WTC11 (cell line): ENCODE data around the gene NUMBL. TPM values are rescaled to one million over a fixed set of nuclear protein-coding genes. Genes with fewer than 3 reads are reported as not detected.

Experiments used
- ATAC-seq: fragments of 200-7000 bp; cut with Tn5 transposase; 2 replicates; pipeline ENCODE4 v1.10.0; 2021; ENCODE audit warnings: mild to moderate bottlenecking, moderate library complexity
- CTCF ChIA-PET: fragments of 300-600 bp; sonication (Branson Sonifier 250); formaldehyde crosslinking; loops from one replicate; lab custom pipeline; 2021; ENCODE audit warnings: antibody characterized with exemption; lab: Charles Lee
- POLR2A ChIA-PET: fragments of 350-600 bp; sonication (Branson Sonifier 250); formaldehyde crosslinking; loops from one replicate; lab custom pipeline; 2021; ENCODE audit warnings: antibody characterized with exemption; lab: Charles Lee
- DNase-seq: peaks from one replicate; pipeline ENCODE4 v3.0.0; 2021; ENCODE audit warnings: low spot score
- H3K27ac Mint-ChIP-seq: 2 replicates; pipeline ENCODE4 v1.8.0; 2021; ENCODE audit warnings: mixed read lengths
- H3K27me3 Mint-ChIP-seq: 2 replicates; pipeline ENCODE4 v1.8.0; 2021; ENCODE audit warnings: low read depth, mild to moderate bottlenecking, moderate library complexity, mixed read lengths
- H3K36me3 Mint-ChIP-seq: 2 replicates; pipeline ENCODE4 v1.8.0; 2021; ENCODE audit warnings: mixed read lengths
- H3K4me1 Mint-ChIP-seq: 2 replicates; pipeline ENCODE4 v1.8.0; 2022; ENCODE audit warnings: mixed read lengths
- H3K4me3 Mint-ChIP-seq: 2 replicates; pipeline ENCODE4 v1.8.0; 2021; ENCODE audit warnings: mild to moderate bottlenecking, moderate library complexity, mixed read lengths
- H3K9me3 Mint-ChIP-seq: 2 replicates; pipeline ENCODE4 v1.8.0; 2021; ENCODE audit warnings: mixed read lengths
- CBFB ChIP-seq: sonication (generic); formaldehyde crosslinking; IDR thresholded peaks from 2 replicates; pipeline ENCODE4 v1.8.1; 2022; ENCODE audit warnings: mild to moderate bottlenecking, low read depth, missing genetic modification reagents
- CREB1 ChIP-seq: sonication (generic); formaldehyde crosslinking; IDR thresholded peaks from 2 replicates; pipeline ENCODE4 v1.8.0; 2023; ENCODE audit warnings: mild to moderate bottlenecking, missing genetic modification reagents
- ETV6 ChIP-seq: sonication (generic); formaldehyde crosslinking; IDR thresholded peaks from 2 replicates; pipeline ENCODE4 v1.8.1; 2022; ENCODE audit warnings: mild to moderate bottlenecking, missing genetic modification reagents
- JAZF1 ChIP-seq: fragments of 250-450 bp; sonication (Bioruptor Pico); IDR thresholded peaks from 2 replicates; pipeline ENCODE4 v1.9.0; 2021; ENCODE audit warnings: moderate library complexity, mild to moderate bottlenecking, inconsistent platforms
- JUN ChIP-seq: sonication (generic); formaldehyde crosslinking; IDR thresholded peaks from 2 replicates; pipeline ENCODE4 v1.8.0; 2023; ENCODE audit warnings: mild to moderate bottlenecking, missing genetic modification reagents
- KAT7 ChIP-seq: sonication (generic); formaldehyde crosslinking; IDR thresholded peaks from 2 replicates; pipeline ENCODE4 v1.8.1; 2023; ENCODE audit warnings: missing genetic modification reagents, mild to moderate bottlenecking, borderline replicate concordance
- MYBL2 ChIP-seq: sonication (generic); formaldehyde crosslinking; IDR thresholded peaks from 2 replicates; pipeline ENCODE4 v1.8.1; 2023; ENCODE audit warnings: mild to moderate bottlenecking, moderate library complexity, missing genetic modification reagents
- NFE2L1 ChIP-seq: sonication (generic); formaldehyde crosslinking; IDR thresholded peaks from 2 replicates; pipeline ENCODE4 v1.8.1; 2023; ENCODE audit warnings: missing genetic modification reagents
- NFYB ChIP-seq: sonication (generic); formaldehyde crosslinking; conservative IDR thresholded peaks from 2 replicates; pipeline ENCODE4 v1.8.0; 2022; ENCODE audit warnings: low read depth, missing genetic modification reagents
- PRRX2 ChIP-seq: fragments of 250-450 bp; sonication (Bioruptor Pico); IDR thresholded peaks from 2 replicates; pipeline ENCODE4 v1.8.0; 2021; ENCODE audit warnings: mild to moderate bottlenecking
- RELA ChIP-seq: sonication (generic); formaldehyde crosslinking; IDR thresholded peaks from 2 replicates; pipeline ENCODE4 v1.8.1; 2022; ENCODE audit warnings: missing genetic modification reagents, mild to moderate bottlenecking, borderline replicate concordance
- RORB ChIP-seq: fragments of 250-450 bp; sonication (Bioruptor Pico); IDR thresholded peaks from 2 replicates; pipeline ENCODE4 v1.9.0; 2021; ENCODE audit warnings: mild to moderate bottlenecking
- ZNF219 ChIP-seq: sonication (generic); formaldehyde crosslinking; IDR thresholded peaks from 2 replicates; pipeline ENCODE4 v1.8.0; 2023; ENCODE audit warnings: missing genetic modification reagents, mild to moderate bottlenecking, borderline replicate concordance
- ZNF396 ChIP-seq: fragments of 250-450 bp; sonication (Bioruptor Pico); IDR thresholded peaks from 2 replicates; pipeline ENCODE4 v1.8.0; 2021; ENCODE audit warnings: mild to moderate bottlenecking, moderate library complexity, borderline replicate concordance
- ZNF671 ChIP-seq: fragments of 250-450 bp; sonication (Bioruptor Pico); IDR thresholded peaks from 2 replicates; pipeline ENCODE4 v1.8.0; 2021; ENCODE audit warnings: mild to moderate bottlenecking
- total RNA-seq: library from RNA; stranded (reverse); gene quantifications from 3 replicates; pipeline ENCODE4 v1.2.3, GENCODE V29; 2021
- TF ChIP-seq, protein P1 (sequence below): sonication (generic); formaldehyde crosslinking; IDR thresholded peaks from 2 replicates; pipeline ENCODE4 v1.8.0; 2022; ENCODE audit warnings: mild to moderate bottlenecking, missing genetic modification reagents
- TF ChIP-seq, protein P2 (sequence below): sonication (generic); formaldehyde crosslinking; IDR thresholded peaks from 2 replicates; pipeline ENCODE4 v1.8.0; 2023; ENCODE audit warnings: missing genetic modification reagents
- TF ChIP-seq, protein P3 (sequence below): fragments of 250-450 bp; sonication (Bioruptor Pico); IDR thresholded peaks from 2 replicates; pipeline ENCODE4 v1.9.0; 2021; ENCODE audit warnings: mild to moderate bottlenecking
- TF ChIP-seq, protein P4 (sequence below): sonication (generic); formaldehyde crosslinking; IDR thresholded peaks from 2 replicates; pipeline ENCODE4 v1.8.1; 2023; ENCODE audit warnings: mild to moderate bottlenecking, missing genetic modification reagents, moderate library complexity
- TF ChIP-seq, protein P5 (sequence below): sonication (generic); formaldehyde crosslinking; IDR thresholded peaks from 2 replicates; pipeline ENCODE4 v1.8.1; 2023; ENCODE audit warnings: mild to moderate bottlenecking, missing genetic modification reagents
- TF ChIP-seq, protein P6 (sequence below): fragments of 250-450 bp; sonication (Bioruptor Pico); IDR thresholded peaks from 2 replicates; pipeline ENCODE4 v1.9.0; 2021; ENCODE audit warnings: mild to moderate bottlenecking, borderline replicate concordance
- TF ChIP-seq, protein P7 (sequence below): sonication (generic); formaldehyde crosslinking; IDR thresholded peaks from 2 replicates; pipeline ENCODE4 v1.8.1; 2022; ENCODE audit warnings: low read depth, missing genetic modification reagents, borderline replicate concordance
- TF ChIP-seq, protein P8 (sequence below): sonication (generic); formaldehyde crosslinking; IDR thresholded peaks from 2 replicates; pipeline ENCODE4 v1.8.0; 2022; ENCODE audit warnings: mild to moderate bottlenecking, missing genetic modification reagents

NUMBL gene
- total RNA-seq, 1 experiment from 2014 or later = 30.3 TPM

DNA sequence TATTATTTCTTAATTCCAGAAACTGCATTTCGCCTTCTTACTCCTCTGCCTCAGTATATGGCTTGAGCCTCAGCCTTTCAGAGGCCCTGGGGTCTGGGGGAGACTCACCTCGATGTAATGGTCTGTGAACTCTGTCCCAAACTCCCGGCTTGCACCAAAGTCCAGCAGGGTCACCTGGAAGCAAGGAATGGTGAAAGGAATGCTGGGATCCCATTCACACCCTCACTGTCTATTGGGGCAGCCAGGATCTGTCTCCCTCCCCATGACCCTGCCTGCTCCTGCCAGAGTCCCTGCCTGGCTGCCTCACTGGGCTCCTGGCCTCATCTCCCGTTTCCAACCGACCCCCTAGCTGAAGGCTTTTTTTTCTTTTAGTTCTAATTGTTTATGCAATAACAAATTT, 5.4 kb upstream of the NUMBL start (continued):
- TF ChIP-seq RELA (CRISPR knock-in tag) (no peak), MYBL2 (CRISPR knock-in tag) (no peak), RORB (no peak)
- TF ChIP-seq, protein P1, sequence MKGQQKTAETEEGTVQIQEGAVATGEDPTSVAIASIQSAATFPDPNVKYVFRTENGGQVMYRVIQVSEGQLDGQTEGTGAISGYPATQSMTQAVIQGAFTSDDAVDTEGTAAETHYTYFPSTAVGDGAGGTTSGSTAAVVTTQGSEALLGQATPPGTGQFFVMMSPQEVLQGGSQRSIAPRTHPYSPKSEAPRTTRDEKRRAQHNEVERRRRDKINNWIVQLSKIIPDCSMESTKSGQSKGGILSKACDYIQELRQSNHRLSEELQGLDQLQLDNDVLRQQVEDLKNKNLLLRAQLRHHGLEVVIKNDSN (CRISPR knock-in tag) = no peak

DNA sequence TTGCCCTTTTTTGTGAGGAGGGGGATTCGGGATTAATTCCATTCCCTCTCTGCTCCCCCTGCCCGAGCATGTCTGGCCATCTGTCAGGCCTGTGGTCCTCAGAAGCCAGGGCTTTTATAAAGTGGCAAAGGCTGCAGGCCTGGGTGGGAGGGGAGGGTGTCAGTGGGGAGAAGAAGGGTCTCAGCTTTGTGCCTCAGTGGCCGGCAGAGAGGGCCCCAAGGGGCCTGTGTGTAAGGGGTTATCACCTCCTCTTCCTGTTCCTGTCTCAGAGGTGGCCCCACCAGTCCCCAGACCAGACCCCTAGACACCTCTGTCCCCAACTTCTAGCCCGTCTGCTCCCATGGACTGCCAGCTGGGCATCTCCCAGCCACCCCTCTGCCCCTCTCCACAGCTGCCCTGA, 3.4 kb upstream of the NUMBL start:
- TF ChIP-seq JAZF1 (CRISPR knock-in tag) (no peak), ZNF396 (CRISPR knock-in tag) (no peak), CBFB (no peak), CREB1 (CRISPR knock-in tag) (no peak), KAT7 (no peak), ETV6 (CRISPR knock-in tag) (no peak), ZNF671 (CRISPR knock-in tag) (no peak), NFYB (no peak), PRRX2 (no peak)
- TF ChIP-seq, protein P2, sequence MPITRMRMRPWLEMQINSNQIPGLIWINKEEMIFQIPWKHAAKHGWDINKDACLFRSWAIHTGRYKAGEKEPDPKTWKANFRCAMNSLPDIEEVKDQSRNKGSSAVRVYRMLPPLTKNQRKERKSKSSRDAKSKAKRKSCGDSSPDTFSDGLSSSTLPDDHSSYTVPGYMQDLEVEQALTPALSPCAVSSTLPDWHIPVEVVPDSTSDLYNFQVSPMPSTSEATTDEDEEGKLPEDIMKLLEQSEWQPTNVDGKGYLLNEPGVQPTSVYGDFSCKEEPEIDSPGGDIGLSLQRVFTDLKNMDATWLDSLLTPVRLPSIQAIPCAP (CRISPR knock-in tag) = no peak
- TF ChIP-seq, protein P3, sequence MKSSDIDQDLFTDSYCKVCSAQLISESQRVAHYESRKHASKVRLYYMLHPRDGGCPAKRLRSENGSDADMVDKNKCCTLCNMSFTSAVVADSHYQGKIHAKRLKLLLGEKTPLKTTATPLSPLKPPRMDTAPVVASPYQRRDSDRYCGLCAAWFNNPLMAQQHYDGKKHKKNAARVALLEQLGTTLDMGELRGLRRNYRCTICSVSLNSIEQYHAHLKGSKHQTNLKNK (CRISPR knock-in tag) = no peak
- TF ChIP-seq, protein P4, sequence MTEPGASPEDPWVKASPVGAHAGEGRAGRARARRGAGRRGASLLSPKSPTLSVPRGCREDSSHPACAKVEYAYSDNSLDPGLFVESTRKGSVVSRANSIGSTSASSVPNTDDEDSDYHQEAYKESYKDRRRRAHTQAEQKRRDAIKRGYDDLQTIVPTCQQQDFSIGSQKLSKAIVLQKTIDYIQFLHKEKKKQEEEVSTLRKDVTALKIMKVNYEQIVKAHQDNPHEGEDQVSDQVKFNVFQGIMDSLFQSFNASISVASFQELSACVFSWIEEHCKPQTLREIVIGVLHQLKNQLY (CRISPR knock-in tag) = no peak
- TF ChIP-seq, protein P5, sequence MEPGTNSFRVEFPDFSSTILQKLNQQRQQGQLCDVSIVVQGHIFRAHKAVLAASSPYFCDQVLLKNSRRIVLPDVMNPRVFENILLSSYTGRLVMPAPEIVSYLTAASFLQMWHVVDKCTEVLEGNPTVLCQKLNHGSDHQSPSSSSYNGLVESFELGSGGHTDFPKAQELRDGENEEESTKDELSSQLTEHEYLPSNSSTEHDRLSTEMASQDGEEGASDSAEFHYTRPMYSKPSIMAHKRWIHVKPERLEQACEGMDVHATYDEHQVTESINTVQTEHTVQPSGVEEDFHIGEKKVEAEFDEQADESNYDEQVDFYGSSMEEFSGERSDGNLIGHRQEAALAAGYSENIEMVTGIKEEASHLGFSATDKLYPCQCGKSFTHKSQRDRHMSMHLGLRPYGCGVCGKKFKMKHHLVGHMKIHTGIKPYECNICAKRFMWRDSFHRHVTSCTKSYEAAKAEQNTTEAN = no peak
- ATAC-seq (no peak), DNase-seq (no peak)
- Mint-ChIP-seq H3K4me1 (peaks cover 6% of the 10 kb centered on the region), H3K27ac (no peak overlapping the region), H3K4me3 (no peak overlapping the region), H3K36me3 (peaks cover 14% of the 10 kb centered on the region), H3K9me3 (no peaks in the 10 kb centered on the region), H3K27me3 (no peaks in the 10 kb centered on the region)
- CTCF ChIA-PET = interaction anchor here (0.7 to 4.2 kb wide), 3 partner anchors 8 to 31 kb away, joined by 4 to 41 read pairs (median 25); no protein-coding TSS in a partner anchor
- POLR2A ChIA-PET = no interaction called here

DNA sequence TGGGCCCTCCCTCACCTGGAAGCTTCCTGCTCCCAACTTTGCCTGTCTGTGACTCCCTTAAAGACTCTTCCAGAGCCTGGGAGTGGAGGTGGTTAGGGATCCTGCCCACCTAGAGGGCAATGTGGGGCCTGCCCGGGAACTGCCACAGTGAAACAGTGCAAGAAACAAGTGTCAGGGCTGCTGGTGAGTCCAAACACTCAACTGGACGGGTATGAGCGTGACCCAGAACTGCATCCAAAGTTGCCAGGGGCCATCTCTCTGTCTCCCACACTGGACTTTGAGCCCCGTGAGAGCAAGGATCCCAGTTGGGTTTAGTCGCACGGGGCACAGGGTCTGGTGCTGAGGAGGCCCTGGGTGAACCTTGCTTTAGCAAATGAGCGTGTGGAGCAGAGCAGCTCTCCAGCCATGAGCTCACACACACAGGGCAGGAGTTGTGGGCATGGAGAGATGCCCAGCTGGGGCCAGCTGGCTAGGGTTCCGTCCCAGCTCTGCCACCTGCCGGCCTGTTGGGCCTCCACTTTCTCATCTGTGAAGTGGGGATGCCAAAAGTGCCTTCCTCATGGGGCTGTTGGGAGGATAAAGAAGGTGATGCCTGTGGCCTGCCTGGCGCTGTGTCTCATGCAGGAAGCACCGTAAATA, 2.8 kb upstream of the NUMBL start:
- Mint-ChIP-seq H3K27me3 (no peaks in the 10 kb centered on the region), H3K4me1 (peaks cover 6% of the 10 kb centered on the region), H3K36me3 (peaks cover 12% of the 10 kb centered on the region), H3K4me3 (no peak overlapping the region), H3K27ac (no peak overlapping the region), H3K9me3 (no peaks in the 10 kb centered on the region)
- no peak for DNase-seq
- ChIA-PET POLR2A (no interaction called here), CTCF (interaction anchor here (4.0 to 4.2 kb wide), 2 partner anchors 9 to 30 kb away, joined by 25 to 41 read pairs; no protein-coding TSS in a partner anchor)
- no peak for ATAC-seq
- no peak for TF ChIP-seq ZNF219 (CRISPR knock-in tag)
- TF ChIP-seq, protein P6, sequence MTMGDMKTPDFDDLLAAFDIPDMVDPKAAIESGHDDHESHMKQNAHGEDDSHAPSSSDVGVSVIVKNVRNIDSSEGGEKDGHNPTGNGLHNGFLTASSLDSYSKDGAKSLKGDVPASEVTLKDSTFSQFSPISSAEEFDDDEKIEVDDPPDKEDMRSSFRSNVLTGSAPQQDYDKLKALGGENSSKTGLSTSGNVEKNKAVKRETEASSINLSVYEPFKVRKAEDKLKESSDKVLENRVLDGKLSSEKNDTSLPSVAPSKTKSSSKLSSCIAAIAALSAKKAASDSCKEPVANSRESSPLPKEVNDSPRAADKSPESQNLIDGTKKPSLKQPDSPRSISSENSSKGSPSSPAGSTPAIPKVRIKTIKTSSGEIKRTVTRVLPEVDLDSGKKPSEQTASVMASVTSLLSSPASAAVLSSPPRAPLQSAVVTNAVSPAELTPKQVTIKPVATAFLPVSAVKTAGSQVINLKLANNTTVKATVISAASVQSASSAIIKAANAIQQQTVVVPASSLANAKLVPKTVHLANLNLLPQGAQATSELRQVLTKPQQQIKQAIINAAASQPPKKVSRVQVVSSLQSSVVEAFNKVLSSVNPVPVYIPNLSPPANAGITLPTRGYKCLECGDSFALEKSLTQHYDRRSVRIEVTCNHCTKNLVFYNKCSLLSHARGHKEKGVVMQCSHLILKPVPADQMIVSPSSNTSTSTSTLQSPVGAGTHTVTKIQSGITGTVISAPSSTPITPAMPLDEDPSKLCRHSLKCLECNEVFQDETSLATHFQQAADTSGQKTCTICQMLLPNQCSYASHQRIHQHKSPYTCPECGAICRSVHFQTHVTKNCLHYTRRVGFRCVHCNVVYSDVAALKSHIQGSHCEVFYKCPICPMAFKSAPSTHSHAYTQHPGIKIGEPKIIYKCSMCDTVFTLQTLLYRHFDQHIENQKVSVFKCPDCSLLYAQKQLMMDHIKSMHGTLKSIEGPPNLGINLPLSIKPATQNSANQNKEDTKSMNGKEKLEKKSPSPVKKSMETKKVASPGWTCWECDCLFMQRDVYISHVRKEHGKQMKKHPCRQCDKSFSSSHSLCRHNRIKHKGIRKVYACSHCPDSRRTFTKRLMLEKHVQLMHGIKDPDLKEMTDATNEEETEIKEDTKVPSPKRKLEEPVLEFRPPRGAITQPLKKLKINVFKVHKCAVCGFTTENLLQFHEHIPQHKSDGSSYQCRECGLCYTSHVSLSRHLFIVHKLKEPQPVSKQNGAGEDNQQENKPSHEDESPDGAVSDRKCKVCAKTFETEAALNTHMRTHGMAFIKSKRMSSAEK = no peak
- TF ChIP-seq, protein P3 (CRISPR knock-in tag) = no peak
- TF ChIP-seq, protein P7, sequence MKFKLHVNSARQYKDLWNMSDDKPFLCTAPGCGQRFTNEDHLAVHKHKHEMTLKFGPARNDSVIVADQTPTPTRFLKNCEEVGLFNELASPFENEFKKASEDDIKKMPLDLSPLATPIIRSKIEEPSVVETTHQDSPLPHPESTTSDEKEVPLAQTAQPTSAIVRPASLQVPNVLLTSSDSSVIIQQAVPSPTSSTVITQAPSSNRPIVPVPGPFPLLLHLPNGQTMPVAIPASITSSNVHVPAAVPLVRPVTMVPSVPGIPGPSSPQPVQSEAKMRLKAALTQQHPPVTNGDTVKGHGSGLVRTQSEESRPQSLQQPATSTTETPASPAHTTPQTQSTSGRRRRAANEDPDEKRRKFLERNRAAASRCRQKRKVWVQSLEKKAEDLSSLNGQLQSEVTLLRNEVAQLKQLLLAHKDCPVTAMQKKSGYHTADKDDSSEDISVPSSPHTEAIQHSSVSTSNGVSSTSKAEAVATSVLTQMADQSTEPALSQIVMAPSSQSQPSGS = no peak
- no peak for TF ChIP-seq MYBL2 (CRISPR knock-in tag)
- TF ChIP-seq, protein P8, sequence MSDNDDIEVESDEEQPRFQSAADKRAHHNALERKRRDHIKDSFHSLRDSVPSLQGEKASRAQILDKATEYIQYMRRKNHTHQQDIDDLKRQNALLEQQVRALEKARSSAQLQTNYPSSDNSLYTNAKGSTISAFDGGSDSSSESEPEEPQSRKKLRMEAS (CRISPR knock-in tag) = no peak
- no peak for TF ChIP-seq JUN (CRISPR knock-in tag)
- TF ChIP-seq NFYB = no peak
- TF ChIP-seq NFE2L1 (CRISPR knock-in tag) = no peak
